HG02943 (cell line): ENCODE data around the gene NRIP3.
"Not testable (repeated sequence)": the region's sequence is repeated elsewhere in the genome, so short reads cannot be mapped to it uniquely, and the experiment has no call there.

ENCODE experiments used
- ATAC-seq: cut with Tn5 transposase; IDR thresholded peaks from one replicate; pipeline ENCODE4 v1.9.1; 2021; ENCODE audit warnings: mild to moderate bottlenecking, low read depth, moderate library complexity; ENCODE audit not compliant: unreplicated experiment

Gene NRIP3

GRCh38 chr11:8979365-8979764 is 24.4 kb downstream of the NRIP3 start:
- not testable (repeated sequence) for ATAC-seq

- ATAC-seq = no peak
These were observed 30.7 kb downstream of the NRIP3 start for GRCh38 chr11:8973121-8973520.

GRCh38 chr11:8971924-8972316 is 31.9 kb downstream of the NRIP3 start:
- no peak for ATAC-seq

GRCh38 chr11:8971196-8971923 is 32.4 kb downstream of the NRIP3 start:
- ATAC-seq = no peak

GRCh38 chr11:8967184-8967583 is 36.6 kb downstream of the NRIP3 start:
- no peak for ATAC-seq

- ATAC-seq = peak; percentile 82
These were observed 39.2 kb downstream of the NRIP3 start, which contains the start of gene TMEM9B for GRCh38 chr11:8964324-8965320. TSS of gene TMEM9B (minus strand) at chr11:8964442. CDS start at chr11:8964313, 129 bp downstream.

GRCh38 chr11:8963569-8964323 is 40.1 kb downstream of the NRIP3 start:
- ATAC-seq = peak; percentile 64

GRCh38 chr11:8962841-8963240 is 41.0 kb downstream of the NRIP3 start:
- no peak for ATAC-seq

- ATAC-seq = no peak
These were observed 42.4 kb downstream of the NRIP3 start for GRCh38 chr11:8961401-8961800.

- ATAC-seq = no peak
These were observed 44.1 kb downstream of the NRIP3 start for GRCh38 chr11:8959546-8960166.

- ATAC-seq = no peak
These were observed 46.9 kb downstream of the NRIP3 start for GRCh38 chr11:8956860-8957259.

GRCh38 chr11:8948886-8949285 is 54.9 kb downstream of the NRIP3 start:
- no peak for ATAC-seq

GRCh38 chr11:8947230-8947943 is 56.4 kb downstream of the NRIP3 start:
- ATAC-seq = no peak

GRCh38 chr11:8942518-8943066 is 61.2 kb downstream of the NRIP3 start, which contains the start of gene ASCL3:
TSS of gene ASCL3 (minus strand) at chr11:8943016. CDS start at chr11:8938161, 4,855 bp downstream.
- no peak for ATAC-seq

GRCh38 chr11:8941341-8942103 is 62.3 kb downstream of the NRIP3 start:
- ATAC-seq = no peak

GRCh38 chr11:8937659-8938058 is 66.1 kb downstream of the NRIP3 start:
- ATAC-seq = no peak

- no peak for ATAC-seq
These were observed 66.6 kb downstream of the NRIP3 start for GRCh38 chr11:8937159-8937558.

- not testable (repeated sequence) for ATAC-seq
These were observed 68.0 kb downstream of the NRIP3 start for GRCh38 chr11:8935789-8936188.
